Vagina (tissue), 2 donors: ENCODE data around the gene ANGPTL4.

Experiments used
- CTCF ChIP-seq, 3 experiments: fragments of 450-650 bp in 2 of 3; fragments of 200-600 bp in 1 of 3; sonication (generic) in 1 of 3; IDR thresholded peaks; one replicate each; pipeline ENCODE4 v1.5.1; 2017 to 2019; ENCODE audit warnings: antibody characterized with exemption in 3 of 3, mild to moderate bottlenecking in 2 of 3, moderate library complexity in 2 of 3
- POLR2AphosphoS5 ChIP-seq, 2 donors: sonication (generic); formaldehyde crosslinking; IDR thresholded peaks; one replicate each; pipeline ENCODE4 v1.9.0; 2017; ENCODE audit warnings: antibody characterized with exemption in 2 of 2, mild to moderate bottlenecking in 2 of 2, low read depth in 1 of 2; ENCODE audit not compliant: insufficient read depth in 1 of 2

GRCh38 chr19:8324186-8325050 is 39.5 kb upstream of the ANGPTL4 start:
- TF ChIP-seq CTCF (IDR thresholded peaks at IDR 0.05) = no peak
- TF ChIP-seq POLR2AphosphoS5 (IDR thresholded peaks at IDR 0.05; ENCODE audit: insufficient read depth in 1 of 2, low read depth in 1 of 2) = peak in 1 of 2 donors; percentile 46
